NCI-H146 treated with DMSO at 0.1 percent for 48 hours (cell line): ENCODE results near the gene SEPTIN6.
"Not testable (repeated sequence)": the region's sequence is repeated elsewhere in the genome, so short reads cannot be mapped to it uniquely, and the experiment has no call there.

ENCODE experiments used
- DNase-seq: peaks from one replicate; lab custom pipeline; 2025; ENCODE audit not compliant: unreplicated experiment; lab: John Stamatoyannopoulos, UW

The SEPTIN6 gene

DNA sequence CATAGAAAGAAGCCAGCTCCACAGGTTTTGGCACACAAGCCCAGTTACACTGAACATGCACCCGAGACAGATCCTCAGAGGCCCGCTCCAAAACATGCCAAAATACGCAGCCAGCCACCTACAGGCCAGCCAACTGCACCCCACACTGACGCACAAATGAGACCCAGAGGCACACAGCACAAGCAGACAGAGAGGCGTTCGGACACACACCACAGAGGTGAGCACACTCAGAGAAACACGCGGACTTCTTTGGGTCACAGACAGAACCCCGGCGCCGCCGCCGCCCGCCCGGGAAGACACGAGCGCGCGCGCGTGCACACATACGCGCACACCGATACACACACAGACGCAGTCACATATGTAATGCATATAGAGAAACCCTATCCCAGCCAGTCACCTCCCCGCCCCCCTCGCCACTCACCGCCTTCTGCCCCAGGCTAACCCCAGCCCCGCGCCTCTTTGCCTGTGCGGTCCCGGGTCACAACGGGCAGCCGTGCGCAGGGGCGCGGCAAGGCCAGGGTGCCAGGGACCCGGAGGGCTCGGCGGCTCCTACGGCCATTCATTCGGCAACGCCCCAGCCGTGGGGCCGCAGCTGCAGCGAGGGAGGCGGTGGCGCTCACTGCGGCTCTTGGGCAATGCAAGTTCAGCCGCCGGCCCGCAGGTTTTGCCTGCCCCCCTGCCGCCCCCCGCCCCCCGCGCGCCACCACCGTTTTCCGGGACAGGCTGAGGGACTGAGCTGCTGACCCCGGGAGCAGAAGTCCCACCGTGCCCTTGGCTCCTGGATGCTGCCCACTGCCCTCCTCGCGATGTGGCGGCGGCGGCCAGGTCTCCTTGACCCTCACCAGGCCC, 553 bp downstream of the SEPTIN6 start:
- DNase-seq = no peak

DNA sequence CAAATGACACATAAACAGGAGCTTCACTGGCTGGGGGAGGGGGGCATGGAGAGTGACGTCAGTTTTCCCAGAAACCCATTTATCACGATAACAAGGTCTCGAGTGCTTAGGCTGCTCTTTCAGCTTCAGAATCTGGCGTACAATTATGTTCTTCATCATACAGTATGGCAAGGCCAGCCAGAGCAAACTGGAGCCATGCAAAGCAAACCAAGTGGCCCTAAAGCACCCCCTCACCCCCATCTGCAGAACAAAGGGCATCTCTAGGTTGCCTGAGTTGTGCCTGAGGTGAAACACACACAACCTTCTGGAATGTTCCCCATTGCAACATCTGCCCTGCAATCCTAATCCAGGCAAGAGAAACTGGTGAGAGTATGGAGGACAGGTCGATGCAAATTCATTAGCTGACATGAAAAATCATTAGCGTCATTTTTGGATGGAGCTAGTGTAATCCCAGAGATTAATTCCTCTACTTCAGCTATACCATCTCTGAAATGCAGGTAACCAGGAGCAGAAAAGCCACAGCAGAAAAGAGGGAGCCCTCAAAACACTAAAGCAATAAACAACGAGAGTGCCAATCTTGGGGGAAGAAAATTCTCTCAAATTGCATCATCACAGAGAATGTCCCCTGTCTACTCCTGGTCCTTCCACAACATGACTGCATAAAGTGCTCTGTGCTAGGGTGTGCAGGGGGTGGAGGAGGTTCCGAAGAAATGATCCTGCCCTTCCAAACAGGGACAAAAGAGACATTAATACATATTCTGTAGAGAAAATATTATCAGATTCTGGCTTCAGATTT, 1.8 kb downstream of the SEPTIN6 start:
- DNase-seq = no peak

DNA sequence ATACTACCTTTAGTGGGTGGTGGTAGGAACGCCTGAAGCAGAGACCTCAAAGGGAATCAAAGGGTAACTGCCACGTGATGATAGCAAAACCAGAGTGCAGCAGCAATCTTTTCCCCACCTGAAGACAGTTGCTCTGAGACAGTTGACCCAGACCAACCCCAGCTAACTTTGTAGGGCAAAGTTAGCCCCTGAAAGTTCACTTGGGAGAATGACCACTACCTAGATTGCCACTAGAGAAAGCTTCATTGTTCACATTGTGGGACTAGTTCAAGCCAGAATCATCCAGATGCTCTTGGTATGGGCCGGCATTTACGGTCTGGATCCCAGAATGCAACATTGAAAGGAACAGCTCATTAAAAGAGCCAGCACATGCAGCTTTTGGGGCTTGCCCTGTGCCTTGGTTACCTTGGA, 4.1 kb downstream of the SEPTIN6 start:
- no peak for DNase-seq

DNA sequence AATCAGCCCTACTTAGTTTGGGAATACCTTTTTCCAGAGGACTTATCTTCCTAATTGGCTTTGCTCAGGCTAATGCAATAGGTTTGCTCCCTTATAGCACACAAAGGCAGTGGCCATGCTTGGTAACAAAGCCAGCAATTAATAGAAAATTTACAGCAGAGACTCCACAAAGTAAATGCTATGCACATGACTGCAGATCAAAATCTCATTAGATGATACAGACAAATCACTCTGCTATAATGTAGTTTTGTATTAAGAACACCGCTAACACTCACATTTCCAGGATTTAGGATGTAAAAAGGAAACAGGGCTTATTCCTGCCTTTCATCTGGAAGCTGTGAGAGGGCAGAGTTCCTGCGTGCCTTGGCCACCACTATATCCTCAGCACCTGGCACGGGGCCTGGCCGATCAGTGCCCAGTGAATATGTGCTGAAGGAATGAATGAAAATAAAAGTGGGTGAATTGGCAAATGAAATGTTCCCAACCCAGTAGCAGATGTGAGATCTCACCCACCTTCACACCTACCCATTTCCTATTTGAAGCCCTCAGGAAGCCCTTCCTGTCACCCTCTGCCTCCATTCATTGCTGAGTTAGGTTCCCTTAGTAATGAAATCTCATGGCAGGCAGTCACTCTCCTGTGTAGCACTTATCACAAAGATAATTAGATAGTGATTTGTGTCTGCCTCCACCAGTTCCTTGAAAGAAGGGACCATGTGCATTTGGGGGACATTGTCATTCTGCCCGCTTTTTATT, 5.1 kb downstream of the SEPTIN6 start:
- DNase-seq = no peak

DNA sequence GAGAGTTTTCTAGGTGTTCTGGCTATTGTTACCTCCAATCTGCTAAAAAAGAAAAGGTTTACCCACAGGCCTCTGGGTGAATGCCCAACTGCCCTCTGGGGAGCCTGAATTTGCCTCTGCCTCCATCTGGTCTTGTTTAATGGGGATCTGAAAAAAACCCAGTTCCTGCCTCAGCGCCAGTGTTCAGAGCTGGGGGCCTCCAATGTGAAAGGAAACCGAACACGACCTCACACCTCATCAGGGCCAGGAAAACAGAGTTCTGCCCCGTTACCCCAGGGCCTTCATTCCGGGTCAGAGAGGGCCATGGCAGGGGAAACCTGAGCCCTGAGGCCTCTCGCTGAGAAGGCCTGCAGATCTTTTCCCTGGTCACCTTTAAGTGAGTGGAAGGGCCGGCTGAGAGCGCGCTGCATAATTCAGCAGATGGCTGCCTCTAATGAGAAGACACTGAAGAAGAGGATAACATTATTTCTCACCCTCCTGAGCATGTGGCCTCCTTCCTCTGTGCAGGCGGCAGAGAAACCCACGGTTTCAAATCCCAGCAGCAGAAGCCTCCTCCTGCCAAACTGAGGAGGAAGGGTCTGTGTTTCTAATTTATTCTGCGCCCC, 6.8 kb downstream of the SEPTIN6 start:
- DNase-seq = no peak

DNA sequence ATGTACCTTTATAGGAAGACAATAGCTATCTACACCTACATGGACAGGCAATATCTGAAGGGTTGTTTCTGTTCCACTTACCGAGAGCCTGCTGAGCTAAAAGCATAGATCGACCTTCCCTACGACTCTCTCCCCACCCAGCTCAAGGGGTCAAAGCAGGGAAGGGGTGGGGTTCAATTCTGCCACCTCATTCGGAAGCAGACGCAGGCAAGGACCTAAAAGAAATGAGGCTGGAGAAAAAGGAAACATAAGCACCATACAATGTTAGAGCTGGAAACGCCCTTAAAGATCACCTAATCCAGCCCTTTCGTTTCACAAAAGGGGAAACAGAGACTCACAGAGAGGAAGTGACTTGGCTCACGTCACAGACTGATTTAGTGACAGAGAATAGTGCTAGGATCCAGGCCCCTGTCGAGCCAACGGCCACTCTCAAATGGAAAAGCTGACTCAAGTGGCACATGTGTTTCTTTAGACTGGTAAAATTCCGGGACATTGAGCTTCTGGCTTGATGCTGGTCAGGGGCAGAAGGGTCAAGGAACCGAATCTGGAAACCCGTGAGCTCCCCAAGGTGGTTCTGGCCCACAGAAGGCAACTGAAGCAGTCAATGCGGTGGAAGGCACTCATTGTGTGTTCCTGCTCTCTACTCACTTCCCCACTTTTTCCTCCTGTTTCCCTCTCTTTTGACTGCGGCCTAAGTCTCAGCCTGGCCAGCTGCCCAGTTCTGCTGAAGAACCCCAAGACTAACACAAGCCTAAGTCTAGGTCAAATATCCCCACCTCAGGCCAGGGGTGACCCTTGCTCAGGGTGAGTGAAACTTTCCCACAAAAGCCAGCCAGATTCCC, 7.5 kb downstream of the SEPTIN6 start:
- DNase-seq = no peak

DNA sequence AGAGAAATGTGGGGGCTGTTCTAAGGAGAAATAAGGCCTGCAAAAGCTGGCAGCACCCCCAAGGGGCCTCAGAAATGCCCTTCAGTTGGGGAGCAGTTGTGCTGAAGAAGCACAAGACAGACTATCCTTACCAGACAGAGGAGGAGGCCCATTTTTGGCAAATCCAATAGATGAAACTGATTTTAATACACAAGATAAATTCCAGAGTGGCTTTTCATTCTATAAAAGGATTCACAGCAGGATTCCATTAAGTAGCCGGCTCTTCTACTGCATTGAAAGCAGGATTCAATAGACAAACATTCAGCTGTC, 8.1 kb downstream of the SEPTIN6 start:
- peak; percentile 57 for DNase-seq

DNA sequence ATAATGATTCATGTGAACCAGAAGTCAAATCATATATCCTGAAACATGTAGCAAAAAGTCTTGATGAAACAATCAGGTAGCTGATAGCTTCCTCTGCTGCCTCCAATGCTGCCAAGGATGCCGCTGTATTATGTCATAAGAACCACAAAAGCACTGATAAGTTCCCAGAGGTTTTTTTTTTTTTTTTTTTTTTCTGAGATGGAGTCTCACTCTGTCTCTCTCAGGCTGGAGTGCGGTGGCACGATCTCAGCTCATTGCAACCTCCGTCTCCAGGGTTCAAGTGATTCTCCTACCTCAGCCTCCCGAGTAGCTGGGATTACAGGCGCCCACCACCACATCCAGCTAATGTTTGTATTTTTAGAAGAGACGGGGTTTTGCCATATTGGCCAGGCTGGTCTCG, 8.7 kb downstream of the SEPTIN6 start:
- not testable (repeated sequence) for DNase-seq

DNA sequence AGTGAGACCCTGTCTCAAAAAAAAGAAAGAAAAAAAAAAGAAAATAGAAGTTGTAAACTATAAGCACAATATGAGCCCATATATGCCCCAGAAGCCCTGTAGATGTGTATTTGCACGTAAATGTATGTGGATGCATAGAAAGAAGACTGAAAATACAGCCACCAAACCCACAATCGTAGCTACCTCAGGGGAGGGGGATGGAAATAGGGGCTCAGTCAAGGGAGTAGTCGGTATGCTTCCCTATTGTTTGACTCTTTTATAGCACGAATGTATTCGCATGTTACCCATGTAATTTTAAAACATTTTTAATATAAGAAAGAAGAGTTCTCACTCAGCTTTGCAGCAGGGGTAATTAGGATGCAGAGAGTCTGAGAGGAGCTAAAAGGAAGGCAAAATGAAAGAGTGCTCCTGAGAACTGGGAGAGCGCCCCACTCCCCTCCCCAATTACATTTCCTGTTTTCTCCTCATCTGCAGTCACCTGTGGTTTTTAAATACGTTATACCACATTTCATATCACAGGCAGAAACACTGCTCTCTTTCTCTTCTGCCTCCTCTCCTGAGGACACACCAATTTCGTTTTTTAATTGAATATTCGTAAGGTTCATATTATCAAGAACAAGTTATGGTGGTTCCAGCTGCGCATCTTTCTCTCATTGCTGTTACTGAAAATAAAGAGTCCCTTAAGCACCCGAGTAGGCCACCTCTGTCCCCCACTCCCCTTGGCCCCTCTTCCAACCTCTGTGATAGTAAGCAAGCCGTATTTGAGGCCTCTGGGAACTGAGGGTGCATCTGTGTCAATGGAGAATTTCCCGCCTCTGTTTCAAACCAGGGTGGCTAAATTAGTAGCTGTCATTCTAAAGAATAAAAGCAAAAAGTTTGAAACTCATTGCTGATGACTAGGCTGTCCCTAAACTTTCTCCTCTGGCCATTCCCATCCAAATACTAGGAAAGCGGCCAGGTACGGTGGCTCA, 10.7 kb downstream of the SEPTIN6 start:
- no peak for DNase-seq

DNA sequence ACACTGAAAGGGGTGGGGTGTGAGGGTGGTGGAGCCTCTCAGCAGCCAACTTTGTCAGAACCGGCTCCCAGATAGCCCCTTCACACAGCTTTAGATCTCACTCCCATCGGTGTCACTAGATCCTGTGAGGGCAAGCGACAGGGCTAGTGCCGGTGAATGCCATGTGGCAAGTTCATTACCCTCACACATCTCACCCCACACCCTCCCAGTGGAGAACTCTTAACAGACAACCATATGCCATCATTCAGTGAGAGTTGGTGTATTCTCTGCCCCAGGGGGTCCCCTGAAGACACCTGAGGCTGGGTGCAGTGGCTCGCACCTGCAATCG, 15.3 kb downstream of the SEPTIN6 start:
- DNase-seq = no peak

DNA sequence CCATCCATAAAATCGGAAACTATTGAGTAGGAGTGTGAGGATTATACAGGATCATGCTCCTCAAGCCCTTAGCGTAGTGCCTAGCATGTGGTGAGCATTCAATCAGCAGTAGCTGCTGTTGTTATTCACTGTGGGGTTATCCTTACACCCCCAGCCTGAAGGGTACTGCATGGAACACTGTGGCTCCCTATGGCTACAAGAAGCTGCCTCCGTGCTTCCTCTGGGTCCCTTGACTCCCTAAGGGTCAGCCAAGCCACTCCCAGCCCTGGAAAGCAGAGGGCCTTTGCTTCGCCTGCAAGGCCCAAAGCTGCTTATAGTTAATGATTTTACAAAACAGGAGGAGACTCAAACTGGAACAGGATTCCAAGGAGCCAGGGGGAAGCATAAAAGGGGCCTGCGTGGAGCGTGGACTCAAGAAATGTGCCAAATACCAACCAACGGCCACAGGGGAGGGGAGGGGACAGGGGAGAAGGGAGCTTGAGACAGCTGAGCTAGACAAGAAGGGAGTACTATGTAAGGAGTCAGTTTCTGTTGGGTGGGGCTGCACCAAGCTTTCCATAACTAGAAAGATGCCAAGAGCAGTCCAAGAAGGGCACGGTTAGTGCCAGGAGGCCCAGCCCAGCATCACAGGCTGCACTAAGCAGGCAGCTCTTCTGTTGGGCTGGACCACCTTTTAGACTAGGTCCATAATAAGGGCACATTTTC, 15.9 kb downstream of the SEPTIN6 start:
- DNase-seq = no peak

DNA sequence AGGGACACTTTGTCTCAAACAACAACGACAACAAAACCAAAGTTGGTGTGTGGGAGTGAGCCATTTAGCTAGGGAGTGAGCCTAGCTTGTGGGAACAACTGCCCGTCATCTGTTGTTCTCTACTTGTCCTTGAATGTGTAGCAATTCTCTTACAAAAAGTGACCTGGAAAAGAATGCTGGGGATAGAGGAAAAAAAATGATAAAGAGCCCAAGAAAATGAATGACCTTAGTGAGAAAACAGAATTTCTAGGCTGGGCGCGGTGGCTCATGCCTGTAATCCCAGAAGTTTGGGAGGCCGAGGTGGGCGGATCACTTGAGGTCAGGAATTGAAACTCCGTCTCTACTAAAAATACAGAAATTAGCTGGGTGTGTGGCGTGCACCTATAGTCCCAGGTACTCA, 19.6 kb downstream of the SEPTIN6 start:
- no peak for DNase-seq

DNA sequence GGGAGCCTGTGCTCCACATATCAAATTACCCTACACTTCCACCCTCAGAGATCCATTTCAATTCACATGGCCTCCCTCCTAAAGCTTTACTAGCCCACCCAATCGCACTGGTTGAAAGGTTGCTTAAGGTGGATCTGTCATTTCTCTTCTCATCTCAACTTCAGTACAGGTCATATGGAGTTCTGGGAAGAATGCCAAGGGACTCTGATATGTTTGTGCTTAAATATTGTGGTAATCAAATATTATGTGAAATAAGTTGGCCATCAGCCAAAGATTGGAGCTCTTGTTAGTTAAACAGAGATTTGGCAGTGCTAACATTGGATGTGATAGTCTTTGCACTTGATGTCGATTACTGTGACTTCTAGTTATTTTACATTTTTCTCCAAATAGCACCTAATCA, 20.5 kb downstream of the SEPTIN6 start:
- DNase-seq = no peak

DNA sequence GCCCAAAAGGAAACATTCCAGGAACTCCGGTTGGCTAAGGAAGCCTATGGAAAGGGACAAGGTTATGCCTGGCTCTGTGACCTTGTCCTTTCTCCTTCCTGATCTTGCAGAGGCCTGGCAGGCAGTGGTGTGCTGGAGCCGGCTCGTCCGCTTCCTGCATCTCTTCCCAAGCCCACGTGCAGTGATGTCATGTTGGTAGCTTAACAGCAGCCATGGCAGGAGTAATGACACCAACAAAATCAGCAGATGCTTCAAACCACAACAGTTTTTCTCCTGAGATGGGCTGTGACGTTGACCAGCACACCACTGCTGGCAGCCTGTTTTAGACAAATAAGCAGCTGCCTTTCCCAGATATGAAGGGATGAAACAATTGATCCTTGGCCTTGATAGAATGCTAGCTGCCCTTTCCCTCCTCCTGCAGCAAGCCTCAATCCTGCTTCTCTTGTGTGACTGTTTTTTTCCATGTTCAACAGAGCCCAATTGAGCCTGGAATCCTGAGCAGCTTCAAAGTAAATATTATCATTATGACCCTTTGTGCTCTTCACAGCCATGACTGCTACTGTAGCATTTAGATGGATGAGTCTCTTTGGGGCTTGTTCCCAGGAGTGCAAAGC, 23.4 kb downstream of the SEPTIN6 start:
- no peak for DNase-seq

DNA sequence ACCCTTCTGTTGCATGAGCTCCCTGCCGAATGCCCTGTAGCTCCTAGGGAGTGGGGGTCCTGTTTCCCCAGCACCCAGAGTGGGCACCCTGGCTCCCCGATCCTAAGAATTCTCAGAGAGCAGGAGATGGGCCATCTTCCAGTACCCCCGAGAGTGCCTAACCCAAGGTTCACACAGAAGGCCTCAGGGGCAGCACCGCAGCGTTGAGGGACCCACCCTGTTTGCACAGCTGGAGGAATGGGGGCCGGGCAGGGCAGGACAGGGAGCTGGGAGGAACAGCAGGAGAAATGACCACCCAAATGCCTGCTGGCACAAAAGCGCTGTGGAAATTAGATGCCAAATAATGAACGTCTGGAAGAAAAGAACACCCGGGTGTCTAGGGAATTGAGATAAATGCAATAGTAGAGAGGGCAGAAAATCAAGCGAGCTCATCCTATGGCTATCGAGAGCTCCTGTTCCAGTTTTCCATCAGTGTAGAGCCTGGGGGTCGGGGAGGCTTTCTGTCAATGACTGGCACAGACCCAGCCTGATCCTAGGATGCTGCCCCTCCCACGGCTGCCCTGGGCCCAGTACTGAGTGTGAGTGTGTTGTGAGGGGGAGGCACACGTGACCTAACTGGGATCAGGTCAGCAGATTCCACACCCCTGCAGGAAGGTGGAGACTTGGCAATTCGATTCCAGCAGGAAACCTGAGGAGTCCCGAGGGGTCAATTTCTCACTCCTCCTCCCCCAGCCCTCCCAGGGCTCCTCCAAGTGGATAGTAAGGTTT, 25.7 kb downstream of the SEPTIN6 start:
- DNase-seq = no peak

DNA sequence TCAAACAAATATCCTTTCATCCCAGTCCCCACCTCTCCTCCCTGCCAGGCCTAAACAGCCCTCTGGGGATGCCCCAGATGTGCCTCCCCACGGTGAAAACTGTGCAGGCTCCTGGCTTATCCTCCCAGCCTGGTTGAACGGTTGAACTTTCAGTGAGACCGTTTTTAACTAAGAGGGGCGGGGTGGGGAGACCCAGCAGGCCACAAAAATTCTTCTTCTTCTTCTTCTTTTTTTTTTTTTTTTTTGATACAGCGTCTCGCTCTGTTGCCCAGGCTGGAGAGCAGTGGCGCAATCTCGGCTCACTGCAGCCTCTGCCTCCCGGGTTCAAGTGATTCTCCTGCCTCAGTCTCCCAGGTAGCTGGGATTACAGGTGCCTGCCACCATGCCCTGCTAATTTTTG, 28.1 kb downstream of the SEPTIN6 start:
- DNase-seq = not testable (repeated sequence)

DNA sequence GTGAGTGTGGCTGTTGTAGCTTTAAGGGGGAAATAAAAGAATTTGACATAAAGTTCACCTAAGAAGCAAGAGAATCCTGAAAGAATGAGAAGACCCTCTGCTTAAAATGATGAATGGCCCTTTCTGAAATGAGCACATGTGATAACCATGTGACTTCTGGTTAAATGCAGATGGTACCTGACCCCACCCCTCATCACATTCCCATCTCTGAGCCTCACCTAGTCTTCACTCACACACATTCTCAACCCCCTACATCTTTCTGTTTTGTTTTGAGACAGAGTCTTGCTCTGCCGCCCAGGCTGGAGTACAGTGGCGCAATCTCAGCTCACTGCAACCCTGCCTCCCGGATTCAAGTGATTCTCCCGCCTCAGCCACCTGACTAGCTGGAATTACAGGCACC, 31.5 kb downstream of the SEPTIN6 start:
- DNase-seq = no peak

DNA sequence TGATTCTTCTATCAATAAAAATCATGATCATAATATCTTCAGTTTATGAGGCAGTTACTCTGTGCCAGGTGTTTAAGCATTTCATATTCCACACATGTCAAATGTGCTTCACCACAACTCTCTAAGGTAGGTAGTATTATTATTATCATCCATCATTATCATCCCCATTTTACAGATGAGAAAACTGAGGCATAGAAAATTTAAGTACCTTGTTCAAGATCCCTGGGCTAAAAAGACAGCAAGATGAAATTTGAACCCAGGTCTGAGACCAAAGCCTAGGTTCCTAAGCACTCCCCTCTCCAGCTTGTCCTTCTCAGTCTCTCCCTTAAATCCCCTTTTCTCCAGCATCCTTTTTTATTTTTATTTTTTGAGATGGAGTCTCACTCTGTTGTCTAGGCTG, 33.4 kb downstream of the SEPTIN6 start:
- DNase-seq = no peak
